HG02798 (cell line): ENCODE measurements around the gene NUTM2D.
"Not testable (repeated sequence)": the region's sequence is repeated elsewhere in the genome, so short reads cannot be mapped to it uniquely, and the experiment has no call there.

ENCODE experiments used
- ATAC-seq: cut with Tn5 transposase; IDR thresholded peaks from one replicate; pipeline ENCODE4 v1.9.1; 2021; ENCODE audit warnings: mild to moderate bottlenecking; ENCODE audit not compliant: unreplicated experiment, poor library complexity

Gene NUTM2D

GRCh38 chr10:87357444-87357843, at the start of gene NUTM2D:
NUTM2D (plus strand) TSS chr10:87357744; CDS start chr10:87358266, 522 bp downstream.
- ATAC-seq = not testable (repeated sequence)

- ATAC-seq = not testable (repeated sequence)
Measured at GRCh38 chr10:87308702-87309101, 48.8 kb upstream of the NUTM2D start.

- not testable (repeated sequence) for ATAC-seq
Measured at GRCh38 chr10:87309657-87310056, 47.9 kb upstream of the NUTM2D start.

- not testable (repeated sequence) for ATAC-seq
Measured at GRCh38 chr10:87311521-87311920, 46.0 kb upstream of the NUTM2D start.

GRCh38 chr10:87313649-87314359, 43.7 kb upstream of the NUTM2D start:
- ATAC-seq = not testable (repeated sequence)

- not testable (repeated sequence) for ATAC-seq
Measured at GRCh38 chr10:87314360-87314973, 43.1 kb upstream of the NUTM2D start.

- not testable (repeated sequence) for ATAC-seq
Measured at GRCh38 chr10:87321505-87321904, 36.0 kb upstream of the NUTM2D start.

- ATAC-seq = not testable (repeated sequence)
Measured at GRCh38 chr10:87324559-87324958, 33.0 kb upstream of the NUTM2D start.

GRCh38 chr10:87327958-87328357, 29.6 kb upstream of the NUTM2D start:
- ATAC-seq = not testable (repeated sequence)

- not testable (repeated sequence) for ATAC-seq
Measured at GRCh38 chr10:87329131-87329530, 28.4 kb upstream of the NUTM2D start.

GRCh38 chr10:87332687-87333086, 24.9 kb upstream of the NUTM2D start:
- not testable (repeated sequence) for ATAC-seq

- ATAC-seq = not testable (repeated sequence)
Measured at GRCh38 chr10:87340411-87340810, 17.1 kb upstream of the NUTM2D start.

GRCh38 chr10:87341546-87342142, 15.9 kb upstream of the NUTM2D start:
- ATAC-seq = peak; percentile 11

- ATAC-seq = peak; percentile 86
Measured at GRCh38 chr10:87342249-87342710, 15.3 kb upstream of the NUTM2D start.

GRCh38 chr10:87342711-87343258, 14.8 kb upstream of the NUTM2D start:
- ATAC-seq = peak; percentile 83

- ATAC-seq = not testable (repeated sequence)
Measured at GRCh38 chr10:87345743-87346142, 11.8 kb upstream of the NUTM2D start.

- ATAC-seq = not testable (repeated sequence)
Measured at GRCh38 chr10:87350161-87350560, 7.4 kb upstream of the NUTM2D start.

GRCh38 chr10:87352825-87353224, 4.7 kb upstream of the NUTM2D start:
- ATAC-seq = not testable (repeated sequence)

GRCh38 chr10:87355110-87355509, 2.4 kb upstream of the NUTM2D start:
- not testable (repeated sequence) for ATAC-seq

- ATAC-seq = not testable (repeated sequence)
Measured at GRCh38 chr10:87358159-87358558, 615 bp downstream of the NUTM2D start.
